OCI-LY1 (cell line): ENCODE data around the gene TMEM263.

Experiments
- H2AFZ ChIP-seq: fragments of 200-600 bp; sonication (generic), shearing (Covaris generic); 2 replicates; pipeline ENCODE4 v1.6.0; 2014; ENCODE audit warnings: antibody characterized with exemption, mild to moderate bottlenecking, low read length
- H3F3A ChIP-seq: fragments of 200-600 bp; sonication (generic), shearing (Covaris generic); 2 replicates; pipeline ENCODE4 v1.6.0; 2014; ENCODE audit warnings: mild to moderate bottlenecking, antibody characterized with exemption, low read length, moderate library complexity; ENCODE audit not compliant: insufficient read depth
- H3K27ac ChIP-seq: fragments of 200-600 bp; sonication (generic); 2 replicates; pipeline ENCODE4 v1.5.1; 2014; ENCODE audit warnings: low read length, mixed run types, mild to moderate bottlenecking, low read depth; ENCODE audit not compliant: poor library complexity, severe bottlenecking
- H3K27me3 ChIP-seq: fragments of 200-600 bp; sonication (generic); 2 replicates; pipeline ENCODE4 v1.6.0; 2014; ENCODE audit warnings: antibody characterized with exemption, mild to moderate bottlenecking, low read length, moderate library complexity; ENCODE audit not compliant: insufficient read depth
- H3K36me3 ChIP-seq: fragments of 200-600 bp; sonication (generic); 2 replicates; pipeline ENCODE4 v1.6.1; 2014; ENCODE audit warnings: mild to moderate bottlenecking, antibody characterized with exemption, low read length, moderate library complexity, mixed read lengths; ENCODE audit not compliant: insufficient read depth
- H3K4me1 ChIP-seq: fragments of 200-600 bp; sonication (generic); 2 replicates; pipeline ENCODE4 v1.5.1; 2014; ENCODE audit warnings: mild to moderate bottlenecking, low read length, moderate library complexity; ENCODE audit not compliant: insufficient read depth, severe bottlenecking
- H3K4me2 ChIP-seq: fragments of 200-600 bp; sonication (generic), shearing (Covaris generic); 2 replicates; pipeline ENCODE4 v1.6.1; 2014; ENCODE audit warnings: low read length
- H3K4me3 ChIP-seq: fragments of 200-600 bp; sonication (generic); 2 replicates; pipeline ENCODE4 v1.5.1; 2014; ENCODE audit warnings: low read length, low read depth, mild to moderate bottlenecking, mixed read lengths; ENCODE audit not compliant: poor library complexity, severe bottlenecking
- H3K79me2 ChIP-seq: fragments of 200-600 bp; shearing (Covaris generic); 2 replicates; pipeline ENCODE4 v1.6.1; 2016; ENCODE audit warnings: mixed run types, low read length, mixed read lengths; ENCODE audit not compliant: insufficient read depth
- H3K9ac ChIP-seq: fragments of 200-600 bp; sonication (generic), shearing (Covaris generic); 2 replicates; pipeline ENCODE4 v1.6.1; 2014; ENCODE audit warnings: mild to moderate bottlenecking, low read length, mixed read lengths
- H3K9me2 ChIP-seq: fragments of 200-600 bp; sonication (generic), shearing (Covaris generic); 2 replicates; pipeline ENCODE4 v1.6.1; 2014; ENCODE audit warnings: low read depth, mild to moderate bottlenecking, low read length, mixed read lengths
- H3K9me3 ChIP-seq: fragments of 200-600 bp; shearing (Covaris generic); 2 replicates; pipeline ENCODE4 v1.6.1; 2014; ENCODE audit warnings: low read length, mixed read lengths
- H4K20me1 ChIP-seq: fragments of 200-600 bp; sonication (generic), shearing (Covaris generic); 2 replicates; pipeline ENCODE4 v1.6.0; 2016; ENCODE audit warnings: mild to moderate bottlenecking, low read length; ENCODE audit not compliant: insufficient read depth
- EZH2 ChIP-seq: fragments of 200-600 bp; sonication (generic), shearing (Covaris generic); IDR thresholded peaks from 2 replicates; pipeline ENCODE4 v1.8.0; 2017; ENCODE audit warnings: borderline replicate concordance, mixed run types, mild to moderate bottlenecking, antibody characterized with exemption, low read length, moderate library complexity, mixed read lengths
- TF ChIP-seq, protein P1 (sequence below): fragments of 200-600 bp; sonication (generic), shearing (Covaris generic); IDR thresholded peaks from 2 replicates; pipeline ENCODE4 v1.5.1; 2017; ENCODE audit warnings: mild to moderate bottlenecking, antibody characterized with exemption, low read length, moderate library complexity, mixed read lengths

Gene TMEM263

DNA sequence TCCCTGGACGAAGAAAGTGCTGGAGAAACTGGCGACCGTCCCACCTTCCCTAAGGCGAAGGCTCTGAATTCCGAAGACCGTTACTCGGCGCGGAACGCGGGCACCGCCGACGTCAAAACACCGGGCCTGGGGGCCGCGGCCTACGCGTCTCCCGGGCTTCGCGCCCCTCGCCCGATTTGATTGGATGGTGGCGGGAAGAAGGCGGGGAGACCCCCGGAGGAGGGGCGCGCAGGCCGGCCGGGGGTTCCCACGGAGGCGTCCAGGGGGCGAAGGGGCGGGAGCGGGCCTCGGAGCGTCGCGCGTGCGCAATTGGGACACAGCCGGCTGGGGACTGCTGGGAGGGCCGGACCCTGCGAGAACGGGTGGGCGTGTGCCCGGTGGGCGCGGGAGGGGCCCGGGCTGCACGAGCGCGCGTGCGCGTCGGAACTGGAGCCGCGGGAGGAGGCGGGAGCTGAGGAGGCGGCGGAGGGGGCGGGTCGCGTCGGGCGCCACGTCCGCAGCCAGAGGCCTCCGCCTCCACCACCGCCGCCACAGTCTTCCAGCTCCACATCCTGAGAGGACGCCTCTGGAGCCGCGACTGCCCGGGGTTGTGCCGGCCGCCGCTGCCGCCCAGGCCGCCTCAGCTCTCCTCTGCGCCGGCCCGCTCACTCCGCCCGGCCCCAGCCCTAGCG, at the start of gene TMEM263:
Gene TMEM263, plus strand, starts transcription at position 531 of the 671 bp plus-strand sequence. CDS start 11,210 bp downstream, outside the sequence.
- Histone ChIP-seq H3K4me2 (peak within 1 kb of the TSS; percentile 87), H4K20me1 (no peaks in the 10 kb centered on the region), H3K36me3 (no peaks in the 10 kb centered on the region), H3F3A (no peaks in the 10 kb centered on the region; the same call in 1 of the 2 replicates), H3K27ac (peak within 1 kb of the TSS; percentile 46), H3K9ac (peak within 1 kb of the TSS; percentile 85), H2AFZ (0 out of 2 replicates have a peak within 1 kb of the TSS, but pooled peaks have one; percentile 61), H3K79me2 (peaks cover 7% of the 10 kb centered on the region; the same call in 1 of the 2 replicates), H3K9me3 (no peaks in the 10 kb centered on the region), H3K27me3 (no peaks in the 10 kb centered on the region), H3K4me1 (peaks cover 21% of the 10 kb centered on the region), H3K4me3 (peak within 1 kb of the TSS; percentile 97), H3K9me2 (no peaks in the 10 kb centered on the region)
- TF ChIP-seq, protein P1, sequence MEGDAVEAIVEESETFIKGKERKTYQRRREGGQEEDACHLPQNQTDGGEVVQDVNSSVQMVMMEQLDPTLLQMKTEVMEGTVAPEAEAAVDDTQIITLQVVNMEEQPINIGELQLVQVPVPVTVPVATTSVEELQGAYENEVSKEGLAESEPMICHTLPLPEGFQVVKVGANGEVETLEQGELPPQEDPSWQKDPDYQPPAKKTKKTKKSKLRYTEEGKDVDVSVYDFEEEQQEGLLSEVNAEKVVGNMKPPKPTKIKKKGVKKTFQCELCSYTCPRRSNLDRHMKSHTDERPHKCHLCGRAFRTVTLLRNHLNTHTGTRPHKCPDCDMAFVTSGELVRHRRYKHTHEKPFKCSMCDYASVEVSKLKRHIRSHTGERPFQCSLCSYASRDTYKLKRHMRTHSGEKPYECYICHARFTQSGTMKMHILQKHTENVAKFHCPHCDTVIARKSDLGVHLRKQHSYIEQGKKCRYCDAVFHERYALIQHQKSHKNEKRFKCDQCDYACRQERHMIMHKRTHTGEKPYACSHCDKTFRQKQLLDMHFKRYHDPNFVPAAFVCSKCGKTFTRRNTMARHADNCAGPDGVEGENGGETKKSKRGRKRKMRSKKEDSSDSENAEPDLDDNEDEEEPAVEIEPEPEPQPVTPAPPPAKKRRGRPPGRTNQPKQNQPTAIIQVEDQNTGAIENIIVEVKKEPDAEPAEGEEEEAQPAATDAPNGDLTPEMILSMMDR, result no peak
- TF ChIP-seq EZH2, result no peak

DNA sequence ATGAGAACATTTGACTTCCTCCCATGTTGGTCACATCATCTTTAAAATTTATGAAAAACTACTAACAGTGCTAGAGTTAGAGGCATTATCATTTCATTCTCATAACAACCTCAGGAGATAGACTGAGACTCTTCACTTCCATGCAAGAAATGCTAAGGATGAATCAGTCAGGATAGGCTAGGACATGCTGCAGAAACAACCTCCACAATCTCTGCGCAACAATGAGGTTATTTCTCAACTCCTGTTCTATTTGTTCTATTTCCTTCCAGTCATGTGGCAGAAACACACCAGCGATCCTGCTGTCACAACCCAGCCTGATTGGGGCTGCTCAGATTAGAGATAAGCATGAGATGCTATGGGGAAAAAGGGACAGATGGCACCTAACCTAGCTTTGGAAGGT, 49.0 kb upstream of the TMEM263 start:
- no peak for TF ChIP-seq EZH2
- TF ChIP-seq, protein P1, result no peak
- H3K9ac ChIP-seq, result no peak overlapping the region
- H3F3A ChIP-seq, result no peaks in the 10 kb centered on the region
- no peaks in the 10 kb centered on the region for H3K9me2 ChIP-seq
- no peak overlapping the region for H3K4me3 ChIP-seq
- H3K27ac ChIP-seq, result no peak overlapping the region
- H3K79me2 ChIP-seq, result no peaks in the 10 kb centered on the region
- no peaks in the 10 kb centered on the region for H3K9me3 ChIP-seq
- no peak overlapping the region for H2AFZ ChIP-seq
- no peaks in the 10 kb centered on the region for H3K36me3 ChIP-seq
- peaks cover 4% of the 10 kb centered on the region for H3K4me1 ChIP-seq
- H3K27me3 ChIP-seq, result no peaks in the 10 kb centered on the region
- no peaks in the 10 kb centered on the region for H4K20me1 ChIP-seq
- no peak overlapping the region for H3K4me2 ChIP-seq

DNA sequence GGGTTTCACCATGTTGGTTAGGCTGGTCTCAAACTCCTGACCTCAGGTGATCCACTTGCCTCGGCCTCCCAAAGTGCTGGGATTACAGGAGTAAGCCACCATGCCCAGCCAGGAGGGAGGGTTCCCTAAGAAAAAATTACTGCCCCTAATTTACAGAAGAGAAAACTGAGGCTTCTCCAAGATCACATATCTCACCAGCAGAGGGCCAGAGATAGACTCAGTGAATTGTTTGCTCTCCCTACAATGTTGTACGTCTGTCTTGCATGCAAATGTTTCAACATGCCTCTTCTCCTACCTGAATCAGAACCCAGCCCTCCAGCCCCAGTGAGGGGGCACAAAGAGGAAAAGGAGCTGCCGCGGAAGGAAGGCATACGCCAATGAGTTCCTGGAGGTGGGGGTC, 48.3 kb upstream of the TMEM263 start:
- Histone ChIP-seq H3K4me3 (no peak overlapping the region), H3F3A (no peaks in the 10 kb centered on the region), H3K9ac (no peak overlapping the region), H3K9me2 (no peaks in the 10 kb centered on the region), H3K27ac (no peak overlapping the region), H3K4me1 (peaks cover 4% of the 10 kb centered on the region), H3K9me3 (no peaks in the 10 kb centered on the region), H2AFZ (no peak overlapping the region), H4K20me1 (no peaks in the 10 kb centered on the region), H3K27me3 (no peaks in the 10 kb centered on the region), H3K4me2 (no peak overlapping the region), H3K36me3 (no peaks in the 10 kb centered on the region), H3K79me2 (no peaks in the 10 kb centered on the region)
- TF ChIP-seq, protein P1, result peak; percentile 33; the same call in 1 of the 2 replicates
- no peak for TF ChIP-seq EZH2
